Neural cell (in vitro differentiated cells): ENCODE results near the gene RNASE9. TPM values are rescaled to one million over a fixed set of nuclear protein-coding genes. Genes with fewer than 3 reads are reported as not detected.

ENCODE experiments used
- H2AFZ ChIP-seq: fragments of 200-600, 300-800 bp; sonication (generic), shearing (Covaris generic); 2 replicates; pipeline ENCODE4 v1.6.0; 2014; ENCODE audit warnings: low read depth, mild to moderate bottlenecking, antibody characterized with exemption, low read length, moderate library complexity
- H3F3A ChIP-seq: fragments of 200-600 bp; shearing (Covaris generic); 2 replicates; pipeline ENCODE4 v1.6.1; 2016; ENCODE audit warnings: mild to moderate bottlenecking, moderate library complexity, mixed read lengths, antibody characterized with exemption, low read length; ENCODE audit not compliant: insufficient read depth, poor library complexity, severe bottlenecking
- H3K27ac ChIP-seq: fragments of 200-600, 300-800 bp; sonication (generic), shearing (Covaris generic); 2 replicates; pipeline ENCODE4 v1.5.1; 2014; ENCODE audit warnings: mild to moderate bottlenecking, low read length, moderate library complexity
- H3K27me3 ChIP-seq: fragments of 300-800, 200-600 bp; sonication (generic), shearing (Covaris generic); 2 replicates; pipeline ENCODE4 v1.6.0; 2014; ENCODE audit warnings: mild to moderate bottlenecking, low read depth, low read length, moderate library complexity; ENCODE audit not compliant: insufficient read depth
- H3K36me3 ChIP-seq: fragments of 300-800, 200-600 bp; sonication (generic), shearing (Covaris generic); 2 replicates; pipeline ENCODE4 v1.5.1; 2014; ENCODE audit warnings: mild to moderate bottlenecking, antibody characterized with exemption, low read length, moderate library complexity; ENCODE audit not compliant: insufficient read depth
- H3K4me2 ChIP-seq: fragments of 300-800, 200-600 bp; sonication (generic), shearing (Covaris generic); 2 replicates; pipeline ENCODE4 v1.6.0; 2014; ENCODE audit warnings: mild to moderate bottlenecking, low read length
- H3K4me3 ChIP-seq: fragments of 300-800, 200-600 bp; sonication (generic), shearing (Covaris generic); 2 replicates; pipeline ENCODE4 v1.5.1; 2014; ENCODE audit warnings: mild to moderate bottlenecking, low read length, moderate library complexity
- H3K79me2 ChIP-seq: fragments of 200-600 bp; shearing (Covaris generic); replicated peaks from 2 replicates; pipeline ENCODE4 v1.6.0; 2014; ENCODE audit warnings: mild to moderate bottlenecking, low read length, moderate library complexity; ENCODE audit not compliant: insufficient read depth
- H3K9ac ChIP-seq: fragments of 300-800, 200-600 bp; sonication (generic), shearing (Covaris generic); 2 replicates; pipeline ENCODE4 v1.6.1; 2016; ENCODE audit warnings: mild to moderate bottlenecking, low read length, mixed read lengths
- H3K9me2 ChIP-seq: fragments of 200-600 bp; shearing (Covaris generic); 2 replicates; pipeline ENCODE4 v1.6.1; 2016; ENCODE audit warnings: mild to moderate bottlenecking, low read length, mixed read lengths; ENCODE audit not compliant: insufficient read depth
- H3K9me3 ChIP-seq: fragments of 200-600, 300-800 bp; sonication (generic), shearing (Covaris generic); 2 replicates; pipeline ENCODE4 v1.6.1; 2016; ENCODE audit warnings: mild to moderate bottlenecking, mixed run types, low read length, moderate library complexity, mixed read lengths
- H4K20me1 ChIP-seq: fragments of 200-600 bp; shearing (Covaris generic); 2 replicates; pipeline ENCODE4 v1.6.1; 2016; ENCODE audit warnings: mild to moderate bottlenecking, mixed run types; ENCODE audit not compliant: insufficient read depth
- CTCF ChIP-seq: fragments of 450-650 bp; IDR thresholded peaks from 2 replicates; pipeline ENCODE4 v1.5.1; 2014; ENCODE audit warnings: antibody characterized with exemption, mild to moderate bottlenecking, moderate library complexity; ENCODE audit not compliant: poor library complexity, severe bottlenecking
- EP300 ChIP-seq: fragments of 450-650 bp; conservative IDR thresholded peaks from 2 replicates; pipeline ENCODE4 v1.6.1; 2014; ENCODE audit warnings: antibody characterized with exemption, mild to moderate bottlenecking, moderate library complexity; ENCODE audit not compliant: poor library complexity, severe bottlenecking
- EZH2 ChIP-seq: fragments of 200-600, 300-800 bp; shearing (Covaris generic), sonication (generic); IDR thresholded peaks from 2 replicates; pipeline ENCODE4 v1.6.1; 2014; ENCODE audit warnings: antibody characterized with exemption, low read length, borderline replicate concordance, mild to moderate bottlenecking; ENCODE audit not compliant: insufficient read depth, poor library complexity, severe bottlenecking
- MXI1 ChIP-seq: fragments of 450-650 bp; conservative IDR thresholded peaks from 2 replicates; pipeline ENCODE4 v1.6.1; 2014; ENCODE audit warnings: antibody characterized with exemption, mild to moderate bottlenecking; ENCODE audit not compliant: poor library complexity, severe bottlenecking
- POLR2AphosphoS5 ChIP-seq: IDR thresholded peaks from 2 replicates; pipeline ENCODE4 v1.6.1; 2012
- RAD21 ChIP-seq: fragments of 450-650 bp; conservative IDR thresholded peaks from 2 replicates; pipeline ENCODE4 v1.6.1; 2014; ENCODE audit warnings: antibody characterized with exemption, mild to moderate bottlenecking, moderate library complexity
- REST ChIP-seq: IDR thresholded peaks from 2 replicates; pipeline ENCODE4 v1.6.1; 2012; ENCODE audit warnings: borderline replicate concordance
- SMC3 ChIP-seq: fragments of 450-650 bp; conservative IDR thresholded peaks from 2 replicates; pipeline ENCODE4 v1.6.1; 2014; ENCODE audit warnings: antibody characterized with exemption, mild to moderate bottlenecking, moderate library complexity; ENCODE audit not compliant: poor library complexity
- TAF1 ChIP-seq: IDR thresholded peaks from 2 replicates; pipeline ENCODE4 v1.6.1; 2012; ENCODE audit warnings: low read depth
- polyA plus RNA-seq: library from polyadenylated mRNA; depleted of rRNA; stranded (reverse); fragments of >200 nt; gene quantifications from 2 replicates; pipeline ENCODE4 v1.2.3, GENCODE V29; 2014

The RNASE9 gene
- polyA plus RNA-seq, 1 donor from 2014 or later = not detected

GRCh38 chr14:20556500-20557211 lies 4.2 kb downstream of the RNASE9 start:
- H3K9ac ChIP-seq = no peak overlapping the region
- no peak overlapping the region for H3K27ac ChIP-seq
- no peaks in the 10 kb centered on the region for H3K9me2 ChIP-seq
- no peak overlapping the region for H3K4me2 ChIP-seq
- H3K36me3 ChIP-seq = no peaks in the 10 kb centered on the region
- H3K4me3 ChIP-seq = no peak overlapping the region
- no peak for TF ChIP-seq CTCF
- no peak for TF ChIP-seq RAD21
- TF ChIP-seq POLR2AphosphoS5 = no peak
- no peak for TF ChIP-seq EZH2
- TF ChIP-seq MXI1 = no peak
- TF ChIP-seq EP300 = no peak
- no peak for TF ChIP-seq SMC3
- TF ChIP-seq TAF1 = no peak
- TF ChIP-seq REST = no peak
- no peak overlapping the region for H2AFZ ChIP-seq
- H3F3A ChIP-seq = no peaks in the 10 kb centered on the region
- no peaks in the 10 kb centered on the region for H4K20me1 ChIP-seq
- no peaks in the 10 kb centered on the region for H3K79me2 ChIP-seq
- no peaks in the 10 kb centered on the region for H3K27me3 ChIP-seq
- H3K9me3 ChIP-seq = no peaks in the 10 kb centered on the region

GRCh38 chr14:20555845-20556244 lies 5.0 kb downstream of the RNASE9 start:
- Histone ChIP-seq H3K79me2 (no peaks in the 10 kb centered on the region), H3K27ac (no peak overlapping the region), H3K4me2 (no peak overlapping the region), H2AFZ (no peak overlapping the region), H3K36me3 (no peaks in the 10 kb centered on the region), H3K9ac (no peak overlapping the region), H3K9me2 (no peaks in the 10 kb centered on the region), H3K27me3 (no peaks in the 10 kb centered on the region), H3K4me3 (no peak overlapping the region), H4K20me1 (no peaks in the 10 kb centered on the region), H3F3A (no peaks in the 10 kb centered on the region), H3K9me3 (no peaks in the 10 kb centered on the region)
- TF ChIP-seq REST (no peak), EZH2 (no peak), POLR2AphosphoS5 (no peak), EP300 (no peak), CTCF (no peak), RAD21 (no peak), SMC3 (no peak), TAF1 (no peak), MXI1 (no peak)
